Measurements from ENCODE around the gene KRTAP12-4. TPM values are rescaled to one million over a fixed set of nuclear protein-coding genes. Genes with fewer than 3 reads are reported as not detected.
"Not testable (repeated sequence)": the region's sequence is repeated elsewhere in the genome, so short reads cannot be mapped to it uniquely, and the experiment has no call there.

KRTAP12-4 gene
- total RNA-seq, 1 experiment from 2014 or later = not detected

DNA sequence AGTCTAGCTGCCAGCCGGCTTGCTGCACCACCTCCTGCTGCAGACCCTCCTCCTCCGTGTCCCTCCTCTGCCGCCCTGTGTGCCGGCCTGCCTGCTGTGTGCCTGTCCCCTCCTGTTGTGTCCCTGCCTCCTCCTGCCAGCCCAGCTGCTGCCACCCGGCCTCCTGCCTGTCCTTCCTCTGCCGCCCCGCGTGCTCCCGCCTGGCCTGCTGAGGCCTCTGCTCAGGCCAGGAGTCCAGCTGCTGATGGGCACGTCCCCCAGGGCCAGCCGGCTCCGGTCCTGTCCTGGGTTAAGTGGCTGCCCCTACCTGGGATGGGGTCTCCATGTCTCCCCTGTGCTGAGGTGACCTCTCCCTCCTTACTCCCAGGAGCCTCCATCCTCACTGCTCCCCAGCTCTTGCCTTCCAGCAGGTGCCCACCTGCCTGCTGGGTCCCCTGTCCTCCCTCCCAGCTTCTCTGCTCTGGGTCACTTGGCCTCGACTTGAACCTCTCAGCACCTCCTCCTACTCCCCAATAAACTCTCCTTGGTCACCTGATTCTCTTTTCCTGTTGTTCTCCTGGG, 41.7 kb downstream of the KRTAP12-4 start:
- no peak overlapping the region for H2AFZ ChIP-seq
- H3K4me2 ChIP-seq = no peak overlapping the region
- ChIA-PET POLR2A (ENCODE audit: unreplicated experiment) (no interaction called here), CTCF (no interaction called here)
- intact Hi-C loops (cut with micrococcal nuclease; ENCODE audit: unreplicated experiment) = no loop called here
- BruUV-seq (replicated peaks) = no TSS peak
- H3K4me1 ChIP-seq (replicated peaks; ENCODE audit: insufficient read depth) = no peaks in the 10 kb centered on the region
- no peak overlapping the region for H3K27ac ChIP-seq
- H3K9me3 ChIP-seq (ENCODE audit: insufficient read depth, low read depth) = no peaks in the 10 kb centered on the region
- no peaks in the 10 kb centered on the region for H3K79me2 ChIP-seq (ENCODE audit: low read depth)
- no peaks in the 10 kb centered on the region for H3F3A ChIP-seq (ENCODE audit: insufficient read depth, low read depth)
- TF ChIP-seq EZH2 (IDR thresholded peaks at IDR 0.05; ENCODE audit: low read depth) = no peak
- TF ChIP-seq, protein P1, sequence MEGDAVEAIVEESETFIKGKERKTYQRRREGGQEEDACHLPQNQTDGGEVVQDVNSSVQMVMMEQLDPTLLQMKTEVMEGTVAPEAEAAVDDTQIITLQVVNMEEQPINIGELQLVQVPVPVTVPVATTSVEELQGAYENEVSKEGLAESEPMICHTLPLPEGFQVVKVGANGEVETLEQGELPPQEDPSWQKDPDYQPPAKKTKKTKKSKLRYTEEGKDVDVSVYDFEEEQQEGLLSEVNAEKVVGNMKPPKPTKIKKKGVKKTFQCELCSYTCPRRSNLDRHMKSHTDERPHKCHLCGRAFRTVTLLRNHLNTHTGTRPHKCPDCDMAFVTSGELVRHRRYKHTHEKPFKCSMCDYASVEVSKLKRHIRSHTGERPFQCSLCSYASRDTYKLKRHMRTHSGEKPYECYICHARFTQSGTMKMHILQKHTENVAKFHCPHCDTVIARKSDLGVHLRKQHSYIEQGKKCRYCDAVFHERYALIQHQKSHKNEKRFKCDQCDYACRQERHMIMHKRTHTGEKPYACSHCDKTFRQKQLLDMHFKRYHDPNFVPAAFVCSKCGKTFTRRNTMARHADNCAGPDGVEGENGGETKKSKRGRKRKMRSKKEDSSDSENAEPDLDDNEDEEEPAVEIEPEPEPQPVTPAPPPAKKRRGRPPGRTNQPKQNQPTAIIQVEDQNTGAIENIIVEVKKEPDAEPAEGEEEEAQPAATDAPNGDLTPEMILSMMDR (conservative IDR thresholded peaks at IDR 0.05) = no peak
- H3K9me2 ChIP-seq (ENCODE audit: insufficient read depth) = no peaks in the 10 kb centered on the region
- no peak for DNase-seq
- H3K36me3 ChIP-seq (ENCODE audit: low read depth) = no peaks in the 10 kb centered on the region
- H3K4me3 ChIP-seq = no peak overlapping the region
- peaks cover 45% of the 10 kb centered on the region for H3K27me3 ChIP-seq (ENCODE audit: insufficient read depth, low read depth)
- no peaks in the 10 kb centered on the region for H4K20me1 ChIP-seq (ENCODE audit: insufficient read depth)

DNA sequence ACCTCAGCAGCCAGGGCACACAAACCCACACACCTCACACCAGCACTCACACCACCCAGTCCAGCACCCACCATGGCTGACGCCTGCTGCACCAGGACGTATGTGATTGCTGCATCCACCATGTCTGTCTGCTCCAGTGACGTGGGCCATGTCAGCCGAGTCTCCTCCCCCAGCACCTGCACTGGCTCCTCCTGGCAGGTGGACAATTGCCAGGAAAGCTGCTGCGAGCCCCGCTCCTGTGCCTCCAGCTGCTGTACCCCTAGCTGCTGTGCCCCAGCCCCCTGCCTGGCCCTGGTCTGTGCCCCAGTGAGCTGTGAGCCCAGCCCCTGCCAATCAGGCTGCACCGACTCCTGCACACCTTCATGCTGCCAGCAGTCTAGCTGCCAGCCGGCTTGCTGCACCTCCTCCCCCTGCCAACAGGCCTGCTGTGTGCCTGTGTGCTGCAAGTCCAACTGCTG, 42.4 kb downstream of the KRTAP12-4 start, which contains the start of gene KRTAP10-8:
Gene KRTAP10-8 (plus strand): TSS at position 51 of the 458 bp plus-strand sequence. CDS start 22 bp downstream, at position 73.
- intact Hi-C loops (cut with micrococcal nuclease; ENCODE audit: unreplicated experiment) = no loop called here
- POLR2A ChIA-PET (ENCODE audit: unreplicated experiment) = no interaction called here
- DNase-seq = no peak

DNA sequence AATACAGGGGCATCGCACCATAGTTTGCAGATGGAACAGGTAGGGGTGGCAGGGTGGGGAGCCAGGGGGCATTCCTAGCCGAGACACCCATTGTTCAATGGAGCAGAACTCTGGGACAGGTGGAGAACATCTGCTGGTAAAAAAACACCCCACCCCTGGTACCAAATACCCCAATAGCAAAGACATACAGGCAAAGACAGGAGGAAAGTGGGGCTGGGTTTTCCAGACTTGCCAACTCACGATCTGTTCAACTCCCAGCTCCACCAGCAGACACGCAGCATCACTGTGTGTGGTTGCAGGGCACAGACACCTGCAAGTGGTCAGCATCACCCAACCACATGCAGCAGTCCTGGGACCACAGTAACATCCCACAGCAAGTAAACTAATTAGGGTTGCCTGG, 42.9 kb downstream of the KRTAP12-4 start:
- H3K79me2 ChIP-seq (ENCODE audit: low read depth) = no peaks in the 10 kb centered on the region
- H3K4me1 ChIP-seq (replicated peaks; ENCODE audit: insufficient read depth) = no peaks in the 10 kb centered on the region
- no TSS peak for BruUV-seq (replicated peaks)
- no peaks in the 10 kb centered on the region for H4K20me1 ChIP-seq (ENCODE audit: insufficient read depth)
- intact Hi-C loops (cut with micrococcal nuclease; ENCODE audit: unreplicated experiment) = no loop called here
- POLR2A ChIA-PET (ENCODE audit: unreplicated experiment) = no interaction called here
- no peak overlapping the region for H3K27ac ChIP-seq
- TF ChIP-seq, protein P1 (conservative IDR thresholded peaks at IDR 0.05) = no peak
- no peak for TF ChIP-seq EZH2 (IDR thresholded peaks at IDR 0.05; ENCODE audit: low read depth)
- H3K9me2 ChIP-seq (ENCODE audit: insufficient read depth) = no peaks in the 10 kb centered on the region
- H3K9me3 ChIP-seq (ENCODE audit: insufficient read depth, low read depth) = no peaks in the 10 kb centered on the region
- no peak for DNase-seq
- H3K36me3 ChIP-seq (ENCODE audit: low read depth) = no peaks in the 10 kb centered on the region
- CTCF ChIA-PET = no interaction called here
- H3K27me3 ChIP-seq (ENCODE audit: insufficient read depth, low read depth) = peaks cover 46% of the 10 kb centered on the region
- no peaks in the 10 kb centered on the region for H3F3A ChIP-seq (ENCODE audit: insufficient read depth, low read depth)
- H3K4me2 ChIP-seq = no peak overlapping the region
- H2AFZ ChIP-seq = no peak overlapping the region
- H3K4me3 ChIP-seq = no peak overlapping the region

More for the DNA sequence above, 42.4 kb downstream of the KRTAP12-4 start, which contains the start of gene KRTAP10-8:
- no peaks in the 10 kb centered on the region for H3K36me3 ChIP-seq (ENCODE audit: low read depth)
- peaks cover 45% of the 10 kb centered on the region for H3K27me3 ChIP-seq (ENCODE audit: insufficient read depth, low read depth)
- no peaks in the 10 kb centered on the region for H3K4me1 ChIP-seq (replicated peaks; ENCODE audit: insufficient read depth)
- H3F3A ChIP-seq (ENCODE audit: insufficient read depth, low read depth) = no peaks in the 10 kb centered on the region
- H3K4me3 ChIP-seq = no peak within 1 kb of the TSS
- no peak within 1 kb of the TSS for H2AFZ ChIP-seq
- no peak within 1 kb of the TSS for H3K4me2 ChIP-seq
- H4K20me1 ChIP-seq (ENCODE audit: insufficient read depth) = no peaks in the 10 kb centered on the region
- BruUV-seq (replicated peaks) = no TSS peak
- H3K27ac ChIP-seq = no peak within 1 kb of the TSS
- H3K79me2 ChIP-seq (ENCODE audit: low read depth) = no peaks in the 10 kb centered on the region
- H3K9me2 ChIP-seq (ENCODE audit: insufficient read depth) = no peaks in the 10 kb centered on the region
- H3K9me3 ChIP-seq (ENCODE audit: insufficient read depth, low read depth) = no peaks in the 10 kb centered on the region
- TF ChIP-seq EZH2 (IDR thresholded peaks at IDR 0.05; ENCODE audit: low read depth) = no peak
- TF ChIP-seq, protein P1 (conservative IDR thresholded peaks at IDR 0.05) = no peak
- CTCF ChIA-PET = no interaction called here

DNA sequence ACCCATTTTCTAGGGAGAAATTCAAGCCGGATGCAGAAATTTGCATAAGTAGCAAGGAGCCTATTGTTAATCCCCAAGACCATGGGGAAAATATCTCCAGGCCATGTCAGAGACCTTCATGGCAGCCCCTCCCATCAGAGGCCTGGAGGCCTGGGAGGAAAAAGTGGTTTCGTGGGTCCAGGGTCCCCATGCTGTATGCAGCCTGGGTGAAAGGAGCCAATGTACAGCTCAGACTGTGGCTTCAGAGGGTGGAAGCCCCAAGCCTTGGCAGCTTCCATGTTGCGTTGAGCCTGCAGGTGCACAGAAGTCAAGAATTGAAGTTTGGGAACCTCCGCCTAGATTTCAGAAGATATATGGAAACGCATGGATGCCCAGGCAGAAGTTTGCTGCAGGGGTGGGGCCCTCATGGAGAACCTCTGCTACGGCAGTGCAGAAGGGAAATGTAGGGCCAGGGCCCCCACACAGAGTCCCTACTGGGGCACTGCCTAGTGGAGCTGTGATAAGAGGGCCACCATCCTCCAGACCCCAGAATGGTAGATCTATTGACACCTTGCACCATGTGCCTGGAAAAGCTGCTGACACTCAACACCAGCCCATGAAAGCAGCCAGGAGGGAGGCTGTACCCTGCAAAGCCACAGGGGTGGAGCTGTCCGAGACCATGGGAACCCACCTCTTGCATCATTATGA, 44.2 kb downstream of the KRTAP12-4 start:
- H4K20me1 ChIP-seq (ENCODE audit: insufficient read depth); intact Hi-C loops (cut with micrococcal nuclease; ENCODE audit: unreplicated experiment); BruUV-seq (replicated peaks); H3K4me3 ChIP-seq; H3K9me3 ChIP-seq (ENCODE audit: insufficient read depth, low read depth); CTCF ChIA-PET; H3F3A ChIP-seq (ENCODE audit: insufficient read depth, low read depth); H3K4me1 ChIP-seq (replicated peaks; ENCODE audit: insufficient read depth); POLR2A ChIA-PET (ENCODE audit: unreplicated experiment); H2AFZ ChIP-seq; DNase-seq; H3K9me2 ChIP-seq (ENCODE audit: insufficient read depth); H3K36me3 ChIP-seq (ENCODE audit: low read depth); H3K79me2 ChIP-seq (ENCODE audit: low read depth); H3K4me2 ChIP-seq; H3K27ac ChIP-seq: not testable (repeated sequence)
- peaks cover 42% of the 10 kb centered on the region for H3K27me3 ChIP-seq (ENCODE audit: insufficient read depth, low read depth)

Data from PC-9 (cell line).